ENCODE results near the gene RPS2.
A peak's percentile ranks its signal among the peaks of the same experiment; 100 is the strongest.
"Not testable (repeated sequence)": the region's sequence is repeated elsewhere in the genome, so short reads cannot be mapped to it uniquely, and the experiment has no call there.

Gene RPS2

GRCh38 chr16:1941162-1942046, 23.2 kb downstream of the RPS2 start:
- no peak for DNase-seq

DNA sequence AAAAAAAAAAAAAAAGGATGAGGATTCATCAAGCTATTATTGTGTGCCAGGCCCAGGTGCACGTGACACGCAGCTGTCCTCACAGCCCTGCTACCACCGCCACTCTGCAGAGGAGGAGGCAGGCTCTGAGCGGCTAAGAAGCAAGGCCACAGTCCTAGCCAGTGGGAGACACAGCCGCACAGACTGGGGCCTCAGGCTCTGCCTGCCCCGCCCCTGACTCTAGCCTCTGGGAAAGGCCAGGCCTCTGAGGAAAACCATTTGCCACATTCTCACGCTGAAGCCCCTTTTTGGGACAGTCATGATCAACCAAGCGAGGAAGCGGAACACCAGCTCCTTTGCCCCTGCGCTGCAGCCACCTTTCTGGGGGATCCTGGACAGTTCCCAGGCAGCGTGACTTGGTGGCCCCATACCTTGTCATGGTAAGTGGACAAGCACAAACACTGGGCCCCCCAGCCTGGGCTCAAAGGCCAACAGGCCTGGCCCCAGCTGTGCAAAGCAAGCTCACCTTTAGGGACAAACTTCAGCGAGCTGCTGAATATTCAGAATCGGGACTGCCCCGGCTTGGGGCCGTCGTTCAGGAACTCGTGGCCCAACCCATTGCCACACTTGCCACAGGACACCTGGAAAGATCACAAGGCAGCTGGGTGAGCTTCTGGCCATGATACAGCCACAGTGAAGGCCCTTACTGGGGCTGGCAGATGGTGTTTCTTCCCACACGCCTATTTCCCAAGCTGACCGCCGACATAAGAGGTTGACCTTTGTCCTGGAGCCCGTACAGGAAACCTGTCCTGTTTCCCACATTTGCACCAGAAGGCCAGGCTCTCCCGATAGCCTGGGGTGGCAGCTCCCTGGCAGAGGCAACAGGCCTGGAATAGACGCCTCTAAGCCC, 24.1 kb downstream of the RPS2 start:
- no peak for DNase-seq

GRCh38 chr16:1939833-1940232, 24.8 kb downstream of the RPS2 start:
- not testable (repeated sequence) for DNase-seq

GRCh38 chr16:1938910-1939309, 25.7 kb downstream of the RPS2 start:
- no peak for DNase-seq

DNA sequence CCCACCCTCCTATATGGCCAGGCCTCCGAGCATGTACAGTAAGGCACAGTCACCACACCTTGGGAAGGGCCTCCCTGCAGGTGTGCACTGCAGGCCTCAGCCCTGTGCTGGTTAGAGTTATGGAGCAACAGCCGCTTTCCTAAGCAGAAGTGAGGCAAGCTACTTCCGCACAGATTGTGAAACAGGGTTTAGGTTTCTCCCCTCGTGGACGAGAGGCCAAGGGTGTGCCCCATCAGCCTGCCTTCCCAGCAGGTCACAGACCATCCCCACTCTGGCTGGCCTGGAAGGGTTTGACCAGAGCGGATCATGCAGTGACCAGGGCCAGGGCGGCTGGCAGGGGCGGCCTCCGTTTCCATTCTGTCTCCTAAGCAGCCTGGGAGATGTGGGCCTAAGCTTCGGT, 26.3 kb downstream of the RPS2 start:
- no peak for DNase-seq

- DNase-seq, result no peak
Measured at GRCh38 chr16:1936945-1937479, 27.6 kb downstream of the RPS2 start.

GRCh38 chr16:1933097-1933661, 31.4 kb downstream of the RPS2 start:
- no peak for DNase-seq

DNA sequence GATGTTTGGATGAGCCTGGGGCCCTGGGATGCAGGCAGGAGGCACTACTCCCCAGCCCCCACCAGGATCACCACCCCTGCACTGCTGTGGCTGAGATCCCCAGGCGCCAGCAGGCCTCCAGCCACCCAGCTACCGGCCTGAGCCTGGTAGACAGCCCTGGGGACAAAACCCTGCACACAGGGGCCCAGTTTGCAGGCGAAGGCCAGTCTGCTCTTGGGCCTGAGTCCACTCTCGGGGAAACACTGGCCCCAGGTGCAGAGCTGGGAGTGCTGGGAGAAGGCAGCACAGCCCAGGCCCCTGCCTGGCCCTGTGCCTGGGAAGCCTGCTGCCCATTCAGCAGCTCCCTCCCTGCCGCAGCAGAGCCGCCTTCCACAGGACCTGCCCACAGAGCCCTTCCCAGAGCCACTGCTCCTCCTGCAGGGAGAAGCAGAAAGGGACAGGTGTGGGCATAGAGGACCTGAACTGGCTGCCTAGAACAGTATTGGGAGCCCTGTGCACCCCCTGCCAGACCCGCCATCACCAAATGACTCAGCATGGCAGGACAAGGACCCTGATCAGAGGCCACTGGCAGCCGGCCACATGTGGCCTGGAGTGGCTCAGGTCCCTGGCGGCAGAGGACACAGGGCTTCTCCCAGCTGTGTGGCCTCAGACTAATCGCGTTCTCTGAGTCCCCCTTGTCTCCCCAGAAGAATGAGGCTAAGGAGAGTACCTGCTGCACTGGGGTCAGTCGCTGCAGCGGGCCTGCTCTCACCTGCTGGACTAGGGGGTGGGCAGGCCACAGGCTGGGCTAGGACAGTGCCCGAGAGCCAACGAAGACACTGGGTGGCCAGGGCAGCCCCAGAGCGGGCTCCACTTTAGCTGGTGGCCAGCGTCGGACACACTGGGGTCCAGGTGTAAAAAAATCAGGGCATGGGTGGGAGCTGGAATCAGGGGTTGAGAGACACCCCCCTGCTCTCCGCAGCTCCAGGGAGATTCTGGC, 32.3 kb downstream of the RPS2 start:
- DNase-seq, result no peak

GRCh38 chr16:1930338-1930720, 34.3 kb downstream of the RPS2 start:
- no peak for DNase-seq

DNA sequence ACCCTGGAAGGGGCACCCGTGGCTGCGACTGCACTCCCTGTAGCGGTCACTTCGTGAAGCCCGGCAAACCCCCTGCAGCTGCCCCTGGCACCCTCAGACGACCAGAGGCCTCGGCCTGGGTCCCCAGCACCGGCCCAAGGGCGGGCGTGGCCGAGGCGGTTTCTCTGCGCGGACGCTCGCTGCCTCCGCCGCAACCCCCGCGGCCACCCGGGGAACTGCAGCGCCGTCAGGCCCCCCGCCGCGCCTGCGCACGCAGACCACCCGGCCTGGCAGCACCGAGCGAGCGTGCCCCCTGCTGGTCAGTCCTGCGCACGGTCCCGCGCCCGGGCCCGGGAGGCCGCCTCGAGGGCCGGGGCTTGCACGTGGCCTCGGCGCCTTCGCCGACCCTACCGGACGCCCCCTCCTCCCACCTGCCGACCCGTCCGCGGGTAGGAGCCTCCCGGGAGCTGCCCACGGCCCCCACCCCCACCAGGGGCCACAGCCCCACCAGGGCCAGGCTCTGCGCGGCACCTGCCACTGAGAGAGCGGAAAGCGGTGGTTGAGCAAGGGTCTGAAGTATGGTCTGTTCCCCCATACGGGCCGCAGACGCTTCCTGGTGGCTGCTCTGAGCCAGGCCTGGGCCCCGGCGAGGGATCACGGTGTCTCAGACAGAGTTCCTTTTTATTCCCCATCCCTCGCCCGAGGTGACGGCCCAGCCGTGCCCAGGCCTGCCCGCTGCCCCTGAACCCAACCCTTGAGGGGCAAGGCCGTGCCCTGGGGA, 34.9 kb downstream of the RPS2 start:
- peak; percentile 94 for DNase-seq

DNA sequence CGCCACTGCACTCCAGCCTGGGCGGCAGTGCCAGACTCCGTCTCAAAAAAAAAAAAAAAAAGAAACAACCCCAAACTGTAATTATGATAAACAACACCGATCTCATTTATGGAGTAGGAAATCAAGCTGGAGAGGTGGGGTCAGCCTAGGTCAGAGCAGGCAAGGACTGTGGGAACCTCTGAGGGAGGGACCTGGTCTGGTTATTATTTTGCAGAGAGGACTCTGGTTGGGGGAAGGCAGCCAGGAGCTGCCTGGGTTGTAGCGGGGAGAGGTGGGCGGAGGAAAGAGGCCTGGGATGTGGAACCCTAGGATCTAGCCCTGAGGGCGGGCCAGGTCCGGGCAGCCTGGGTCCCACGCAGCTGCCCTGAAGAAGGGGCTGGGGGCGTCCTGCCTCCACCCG, 35.5 kb downstream of the RPS2 start:
- no peak for DNase-seq

DNA sequence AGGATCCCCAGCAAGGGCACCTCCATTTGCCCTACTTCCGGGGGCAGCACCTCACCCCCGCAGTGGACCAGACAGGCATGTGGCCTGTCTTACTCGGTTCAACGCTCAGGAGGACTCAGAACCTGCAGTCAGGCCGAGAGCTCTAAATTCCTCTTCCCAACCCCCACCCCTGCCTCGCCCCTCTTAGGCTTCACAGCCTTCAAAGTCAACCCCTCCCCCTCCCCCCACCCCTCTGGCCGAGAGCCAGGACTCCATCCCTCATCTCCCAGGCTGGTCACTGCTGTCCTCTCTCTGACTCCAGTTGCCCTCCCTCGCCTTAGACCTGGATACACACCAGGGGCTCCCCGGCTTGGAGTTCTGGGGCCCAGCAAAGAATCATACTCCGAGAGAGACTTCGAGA, 38.4 kb downstream of the RPS2 start:
- DNase-seq, result no peak

DNA sequence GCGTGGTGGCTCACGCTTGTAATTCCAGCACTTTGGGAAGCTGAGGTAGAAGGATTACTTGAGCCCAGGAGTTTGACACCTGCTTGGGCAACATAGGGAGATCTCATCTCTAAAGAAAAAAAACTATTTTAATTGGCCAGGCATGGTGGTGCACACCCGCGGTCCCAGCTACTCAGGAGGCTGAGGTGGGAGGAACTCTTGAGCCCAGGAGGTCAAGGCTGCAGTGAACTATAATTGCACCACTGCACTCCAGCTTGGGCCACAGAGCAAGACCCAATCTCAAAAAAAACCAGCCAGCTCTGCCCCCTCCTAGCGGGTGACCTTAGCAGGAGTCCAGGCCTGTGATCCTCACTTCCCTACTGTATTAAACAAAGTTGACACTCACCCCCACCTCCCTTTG, 40.5 kb downstream of the RPS2 start:
- no peak for DNase-seq

DNA sequence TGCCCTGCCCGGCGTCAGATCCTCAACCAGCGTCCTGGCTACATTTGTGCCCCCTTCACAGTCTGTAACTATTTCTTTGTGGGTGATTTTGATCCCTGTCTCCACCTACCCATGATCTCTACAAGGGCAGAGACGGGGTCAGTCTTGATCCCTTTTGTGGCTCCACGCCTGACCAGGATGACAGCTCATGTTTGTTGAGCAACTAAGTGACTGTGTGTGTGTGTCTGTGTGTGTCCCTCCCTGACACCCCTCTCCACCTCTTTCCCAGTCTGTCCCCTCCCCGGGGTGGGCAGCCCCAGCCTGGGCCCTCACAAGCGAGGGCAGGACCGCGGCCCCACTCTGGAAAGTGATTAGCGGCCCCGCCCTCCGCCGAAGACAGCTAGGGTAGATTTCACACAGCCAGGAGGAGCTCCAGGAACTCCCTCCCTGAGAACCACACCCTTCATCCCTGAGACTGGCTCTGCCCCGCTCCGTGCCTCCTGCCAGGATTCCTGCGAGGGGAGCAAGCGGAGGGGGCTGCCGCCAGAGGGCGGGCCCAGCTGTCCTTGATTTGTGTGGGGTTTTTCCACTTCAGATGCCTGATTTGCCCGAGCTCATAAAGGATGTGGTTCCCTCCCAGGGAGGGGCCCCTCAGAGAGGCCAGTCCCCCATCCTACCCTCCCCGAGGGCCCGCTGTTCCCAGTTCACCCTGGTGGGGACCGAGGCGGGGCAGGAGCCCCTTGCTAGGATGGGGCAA, 41.2 kb downstream of the RPS2 start:
- no peak for DNase-seq

DNA sequence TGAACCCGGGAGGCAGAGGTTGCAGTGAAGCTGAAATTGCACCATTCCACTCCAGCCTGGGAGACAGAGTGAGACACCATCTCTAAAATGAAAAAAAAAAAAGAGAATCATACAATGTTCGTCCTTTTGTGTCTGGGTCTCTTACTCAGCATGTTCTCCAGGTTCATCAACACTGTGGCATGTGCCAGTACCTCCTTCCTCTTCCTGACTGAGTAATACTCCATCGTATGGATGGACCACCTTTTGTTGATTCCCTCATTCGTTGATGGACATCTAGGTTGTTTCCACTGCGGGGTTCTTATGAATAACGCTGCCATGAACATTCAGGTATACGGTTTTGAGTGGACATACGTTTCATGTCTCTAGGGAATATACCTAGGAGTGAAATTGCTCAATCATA, 42.3 kb downstream of the RPS2 start:
- no peak for DNase-seq

GRCh38 chr16:1920727-1921171, 43.9 kb downstream of the RPS2 start:
- peak; percentile 36 for DNase-seq

DNA sequence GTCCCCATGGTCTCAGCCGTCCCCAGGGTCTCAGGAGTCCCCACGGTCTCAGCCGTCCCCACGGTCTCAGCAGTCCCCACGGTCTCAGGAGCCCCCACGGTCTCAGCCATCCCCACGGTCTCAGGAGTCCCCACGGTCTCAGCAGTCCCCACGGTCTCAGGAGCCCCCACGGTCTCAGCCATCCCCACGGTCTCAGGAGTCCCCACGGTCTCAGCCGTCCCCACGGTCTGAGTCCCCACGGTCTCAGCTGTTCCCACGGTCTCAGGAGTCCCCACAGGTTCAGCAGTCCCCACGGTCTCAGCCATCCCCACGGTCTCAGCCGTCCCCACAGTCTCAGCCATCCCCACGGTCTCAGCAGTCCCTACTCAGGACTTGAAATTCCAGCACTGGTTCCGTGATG, 44.5 kb downstream of the RPS2 start:
- not testable (repeated sequence) for DNase-seq

DNA sequence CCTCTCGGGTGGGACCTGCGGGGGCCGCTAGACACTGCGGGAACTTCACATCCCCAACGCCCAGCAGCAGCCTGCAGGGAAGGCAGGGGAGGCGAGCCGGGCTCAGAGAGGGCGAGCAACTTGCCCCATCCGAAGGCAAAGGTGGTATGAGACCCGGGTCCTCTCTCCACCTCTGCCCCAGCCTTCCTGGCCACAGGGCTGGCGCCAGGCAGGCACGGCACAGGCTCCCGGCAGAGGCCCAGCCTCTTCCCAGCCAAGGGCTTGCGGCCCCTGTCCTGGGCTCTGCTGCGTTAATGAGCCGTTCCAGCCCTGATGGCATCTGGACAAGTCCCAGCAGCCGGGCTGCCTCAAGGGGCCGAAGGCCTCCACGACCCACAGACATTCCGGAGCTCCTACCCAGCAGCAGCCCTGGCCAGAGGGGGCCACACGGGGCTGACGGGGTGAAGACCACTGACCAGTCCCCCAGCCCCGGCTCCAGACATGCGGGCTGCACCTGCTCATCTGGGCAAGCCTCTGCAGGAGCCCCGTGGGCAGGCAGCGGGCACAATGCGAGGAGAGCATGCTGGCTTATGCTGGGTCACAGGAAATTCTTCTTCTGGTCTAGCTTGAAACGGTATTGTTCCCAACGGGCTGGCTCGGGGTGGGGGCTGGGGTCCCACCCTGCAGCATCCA, 45.2 kb downstream of the RPS2 start:
- no peak for DNase-seq

- no peak for DNase-seq
Measured at GRCh38 chr16:1918351-1919326, 46.0 kb downstream of the RPS2 start, which contains the start of gene HS3ST6. HS3ST6 (minus strand) TSS chr16:1918415; CDS start chr16:1918323, 92 bp downstream.

Measured in activated CD4-positive, alpha-beta T cell treated with anti-CD3 and anti-CD28 coated beads, Interleukin-10, Interleukin-2, amounts not matched to agents 100 ng/mL and 50 ng/mL, durations not matched to agents 16 hours and 8 hours (primary cell).